GM19324 (cell line): Measurements from ENCODE around the gene BRINP1.

Experiments used
- ATAC-seq: cut with Tn5 transposase; IDR thresholded peaks from one replicate; pipeline ENCODE4 v1.9.1; 2021; ENCODE audit warnings: mild to moderate bottlenecking, moderate library complexity; ENCODE audit not compliant: unreplicated experiment, low FRiP score

BRINP1 gene, protein sequence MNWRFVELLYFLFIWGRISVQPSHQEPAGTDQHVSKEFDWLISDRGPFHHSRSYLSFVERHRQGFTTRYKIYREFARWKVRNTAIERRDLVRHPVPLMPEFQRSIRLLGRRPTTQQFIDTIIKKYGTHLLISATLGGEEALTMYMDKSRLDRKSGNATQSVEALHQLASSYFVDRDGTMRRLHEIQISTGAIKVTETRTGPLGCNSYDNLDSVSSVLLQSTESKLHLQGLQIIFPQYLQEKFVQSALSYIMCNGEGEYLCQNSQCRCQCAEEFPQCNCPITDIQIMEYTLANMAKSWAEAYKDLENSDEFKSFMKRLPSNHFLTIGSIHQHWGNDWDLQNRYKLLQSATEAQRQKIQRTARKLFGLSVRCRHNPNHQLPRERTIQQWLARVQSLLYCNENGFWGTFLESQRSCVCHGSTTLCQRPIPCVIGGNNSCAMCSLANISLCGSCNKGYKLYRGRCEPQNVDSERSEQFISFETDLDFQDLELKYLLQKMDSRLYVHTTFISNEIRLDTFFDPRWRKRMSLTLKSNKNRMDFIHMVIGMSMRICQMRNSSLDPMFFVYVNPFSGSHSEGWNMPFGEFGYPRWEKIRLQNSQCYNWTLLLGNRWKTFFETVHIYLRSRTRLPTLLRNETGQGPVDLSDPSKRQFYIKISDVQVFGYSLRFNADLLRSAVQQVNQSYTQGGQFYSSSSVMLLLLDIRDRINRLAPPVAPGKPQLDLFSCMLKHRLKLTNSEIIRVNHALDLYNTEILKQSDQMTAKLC

DNA sequence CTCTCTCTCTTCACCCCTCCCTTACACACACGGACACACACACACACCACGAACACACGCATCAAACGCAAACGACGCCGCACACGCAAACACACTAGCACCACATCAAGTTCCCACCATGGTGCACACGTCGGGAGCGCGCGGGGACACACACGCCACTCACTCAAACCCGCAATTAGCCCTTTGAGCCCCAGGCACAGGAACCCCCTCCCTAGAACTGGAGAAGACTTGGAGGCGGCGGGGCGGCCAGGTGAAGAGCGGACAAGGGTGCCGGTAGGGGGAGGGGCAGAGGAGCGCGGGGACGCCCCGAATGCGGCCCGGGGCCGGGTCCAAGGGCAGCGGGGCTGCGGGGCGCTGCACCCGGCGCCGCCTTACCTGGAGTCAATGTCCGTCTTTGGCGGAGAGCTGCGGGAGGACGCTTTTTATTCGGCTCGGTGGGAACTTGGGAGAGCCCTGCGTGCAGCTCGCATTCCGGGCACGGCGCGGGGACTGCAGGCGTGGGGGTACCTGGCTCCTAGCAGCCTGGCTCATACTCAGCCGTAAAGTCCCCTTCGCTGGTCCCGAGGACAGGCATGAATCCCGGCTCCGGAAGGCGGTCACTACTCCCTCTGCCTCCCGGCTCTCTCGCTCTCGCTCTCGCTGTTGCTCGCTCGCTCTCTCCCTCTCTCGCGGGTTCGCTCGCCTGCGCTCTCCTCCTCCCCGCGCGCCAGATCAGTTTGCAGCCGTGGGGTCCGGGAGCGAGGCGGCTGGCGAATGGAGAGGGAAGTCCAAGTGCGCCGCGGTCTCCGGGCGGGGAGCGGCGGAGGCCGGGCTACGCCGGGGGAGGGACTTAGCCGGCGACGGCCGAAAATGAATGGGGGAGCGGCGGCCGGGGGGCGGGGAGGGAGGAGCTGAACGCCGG lies at the start of gene BRINP1:
Gene BRINP1 (minus strand): TSS at position 755 of the 901 bp plus-strand sequence. CDS start 56,080 bp downstream, outside the sequence.
- no peak for ATAC-seq

DNA sequence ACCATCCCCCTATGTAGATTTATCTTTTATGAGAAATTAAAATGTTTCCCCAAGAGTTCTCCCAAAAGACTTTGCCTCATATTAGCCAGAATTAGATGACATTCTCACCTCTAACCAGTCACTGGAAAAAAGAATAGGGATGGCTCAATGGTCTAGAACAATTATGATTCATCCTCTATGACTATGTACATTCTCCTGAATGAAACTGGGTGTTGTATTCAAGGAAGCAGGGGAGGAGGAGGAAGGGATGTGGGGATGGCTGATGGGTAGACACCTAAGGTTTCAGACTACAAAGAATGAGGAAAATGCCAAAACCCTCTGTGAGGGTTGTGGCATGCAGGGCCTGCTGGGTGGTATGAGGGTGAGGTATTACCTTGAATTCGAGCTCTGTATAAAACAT lies 49.5 kb upstream of the BRINP1 start:
- ATAC-seq, result no peak

DNA sequence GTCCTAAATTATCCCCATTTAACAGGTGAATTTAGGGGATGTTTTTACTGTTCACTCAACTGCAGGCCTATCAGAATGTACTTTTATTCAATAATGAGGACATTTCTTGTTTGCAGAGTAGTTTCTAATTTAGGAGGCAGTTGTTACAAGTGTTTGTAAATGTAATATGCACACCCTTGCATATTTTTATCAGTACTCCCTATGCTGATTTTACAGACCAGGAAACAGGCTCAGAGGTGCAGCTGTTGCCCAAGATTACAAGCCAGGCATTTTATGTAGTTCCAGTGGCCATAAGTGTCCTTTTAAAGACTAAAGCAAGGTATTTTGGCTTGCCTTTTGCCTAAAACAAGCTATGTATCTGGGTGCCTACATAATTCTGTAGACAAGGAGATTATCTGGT lies 47.6 kb upstream of the BRINP1 start:
- ATAC-seq, result no peak

DNA sequence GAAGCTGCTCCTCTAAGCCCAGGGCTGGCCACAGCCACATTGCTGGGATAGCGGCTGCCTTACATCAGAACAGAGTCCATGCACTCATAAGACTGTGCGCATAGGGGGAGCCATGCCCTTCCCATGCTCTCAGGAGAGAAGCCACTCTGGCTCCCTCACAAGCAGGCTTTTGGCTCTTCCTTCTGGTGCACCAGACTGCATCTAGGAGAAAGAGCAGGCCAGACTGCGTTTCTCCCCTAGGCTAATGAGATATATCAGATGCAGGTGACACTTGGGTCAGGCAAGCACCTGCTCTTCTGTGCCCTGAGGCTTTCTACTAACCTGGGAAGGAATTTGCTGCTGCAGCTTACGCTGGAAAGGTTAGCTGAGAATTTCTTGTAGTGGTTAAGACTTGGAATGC lies 43.2 kb upstream of the BRINP1 start:
- no peak for ATAC-seq

DNA sequence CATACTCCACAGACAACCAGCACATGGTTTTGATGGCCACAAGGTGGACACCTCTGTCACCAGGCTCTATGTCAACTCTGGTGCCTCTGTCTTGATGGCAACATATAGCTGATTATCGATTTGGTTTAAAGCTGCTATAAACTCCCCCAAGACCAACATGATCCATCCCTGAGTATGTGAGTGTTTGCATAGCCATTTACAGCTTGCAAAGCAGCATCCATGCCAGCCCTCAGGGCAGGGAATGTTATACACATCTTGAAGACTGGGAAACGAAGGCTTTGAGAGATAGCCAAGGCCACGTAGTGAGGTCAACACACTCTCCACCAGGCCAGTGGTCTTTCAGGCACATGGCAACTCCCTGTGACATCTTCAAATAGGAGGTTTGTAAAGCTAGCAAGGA lies 40.3 kb upstream of the BRINP1 start:
- no peak for ATAC-seq

DNA sequence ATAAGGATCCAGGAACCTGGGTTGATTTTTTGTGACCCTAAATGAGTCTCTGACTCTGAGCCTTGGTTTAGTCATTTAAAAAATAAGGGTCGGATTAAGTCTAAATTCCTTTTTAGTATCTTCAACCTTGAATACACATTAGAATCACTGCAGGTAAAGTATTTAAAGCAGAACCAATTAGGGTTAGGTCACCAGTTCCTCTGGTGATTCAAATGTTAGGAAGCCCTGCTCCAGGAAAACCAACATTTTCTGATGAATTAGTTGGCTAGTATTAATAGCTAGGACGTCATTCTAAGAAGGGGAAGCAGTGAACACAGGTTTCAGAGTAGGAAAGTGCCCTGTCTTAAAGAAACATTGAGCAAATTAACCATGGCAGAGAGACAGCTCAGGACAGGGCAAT lies 31.4 kb upstream of the BRINP1 start:
- ATAC-seq, result no peak

DNA sequence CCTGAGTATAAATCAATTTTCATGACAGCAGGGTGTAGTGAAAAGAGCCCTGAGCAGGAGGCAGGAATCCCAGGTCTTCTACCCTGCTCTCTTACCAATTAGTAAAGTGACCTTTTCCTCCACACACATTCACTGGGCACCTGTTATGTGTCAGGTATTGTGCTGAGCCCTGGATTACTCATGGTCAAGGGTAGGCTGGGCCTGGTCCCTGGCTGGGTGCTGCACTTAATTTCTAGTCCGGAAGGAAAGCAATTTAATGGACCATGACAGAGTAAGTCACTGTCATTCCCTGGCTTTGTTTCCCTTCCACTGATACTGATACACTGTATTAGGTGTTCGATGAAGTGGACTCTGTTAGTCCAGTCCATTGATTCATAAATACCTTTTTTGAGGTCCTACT lies 29.1 kb upstream of the BRINP1 start:
- no peak for ATAC-seq

DNA sequence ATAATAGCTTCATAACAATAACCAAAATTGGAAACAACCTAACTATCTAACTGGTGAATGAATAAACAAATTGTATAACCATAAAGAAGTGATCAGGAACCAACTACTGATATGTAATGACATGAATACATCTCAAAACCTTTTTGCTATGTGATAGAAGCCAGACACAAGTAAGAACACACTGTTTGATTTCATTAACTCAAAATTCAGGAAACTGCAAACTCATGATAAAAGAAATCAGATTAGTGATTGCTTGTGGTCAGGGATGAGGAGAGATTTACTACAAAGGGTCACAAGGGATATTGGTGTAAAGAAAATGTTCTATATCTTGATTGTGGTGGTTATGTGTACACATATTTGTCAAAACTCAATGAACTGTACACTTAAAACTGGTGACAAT lies 22.6 kb upstream of the BRINP1 start:
- ATAC-seq, result no peak

DNA sequence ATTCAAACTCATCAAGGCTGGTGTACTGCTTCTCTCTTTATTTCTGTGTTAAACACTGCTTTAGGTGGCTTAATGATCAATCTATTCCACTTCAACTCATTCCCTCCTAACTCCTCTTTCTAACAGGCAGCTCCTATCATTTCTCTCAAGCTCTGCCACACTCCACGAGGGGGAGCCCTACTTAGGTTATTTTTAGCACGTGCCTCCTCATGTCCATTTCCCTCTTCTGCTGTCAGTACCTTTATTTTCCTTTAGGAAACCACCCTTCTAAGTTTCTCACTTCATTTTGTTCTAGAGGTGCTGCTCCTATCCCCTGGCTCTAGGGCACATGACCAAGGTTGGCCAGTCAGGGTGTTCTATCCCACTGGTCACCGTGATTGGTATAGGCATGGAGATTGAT lies 6.7 kb upstream of the BRINP1 start:
- ATAC-seq, result no peak

DNA sequence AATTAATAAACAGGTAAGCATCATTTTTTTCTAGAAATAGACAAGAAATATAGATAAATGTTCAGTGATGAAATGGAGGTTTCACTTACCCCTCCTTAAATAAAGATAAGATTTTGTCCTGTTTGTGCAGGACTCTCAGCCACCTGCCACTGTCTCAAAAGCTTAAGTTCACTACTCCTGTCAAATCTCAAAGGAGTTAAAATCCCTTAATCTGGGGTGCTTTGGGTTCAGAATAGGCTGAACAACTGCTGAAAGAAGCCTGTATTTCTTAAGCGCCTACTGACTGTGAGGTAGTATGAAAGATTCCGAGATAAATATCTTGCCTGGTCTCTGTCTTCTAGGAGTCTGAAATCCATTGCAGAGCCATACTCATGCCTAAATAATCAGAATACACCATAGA lies 3.7 kb upstream of the BRINP1 start:
- ATAC-seq, result no peak

DNA sequence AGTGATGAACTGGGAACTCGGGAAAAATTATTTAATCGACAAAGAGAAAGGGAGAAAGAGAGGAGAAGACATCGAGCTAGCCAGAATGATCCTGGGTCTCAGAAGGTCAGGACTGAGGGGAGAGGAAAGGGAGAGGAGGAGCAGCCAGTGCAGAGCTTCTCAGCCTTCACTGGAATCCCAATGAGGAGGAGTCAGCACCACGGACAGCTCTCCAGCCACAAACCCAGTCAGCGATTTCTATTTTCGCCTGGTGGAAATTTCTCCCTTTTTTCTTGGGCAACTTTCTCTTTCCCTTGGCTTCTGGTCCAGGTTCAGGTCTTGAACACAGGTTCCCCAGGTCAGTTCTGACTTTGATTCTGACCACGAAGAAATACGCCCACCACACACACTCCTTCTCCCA lies 1.6 kb upstream of the BRINP1 start:
- no peak for ATAC-seq

DNA sequence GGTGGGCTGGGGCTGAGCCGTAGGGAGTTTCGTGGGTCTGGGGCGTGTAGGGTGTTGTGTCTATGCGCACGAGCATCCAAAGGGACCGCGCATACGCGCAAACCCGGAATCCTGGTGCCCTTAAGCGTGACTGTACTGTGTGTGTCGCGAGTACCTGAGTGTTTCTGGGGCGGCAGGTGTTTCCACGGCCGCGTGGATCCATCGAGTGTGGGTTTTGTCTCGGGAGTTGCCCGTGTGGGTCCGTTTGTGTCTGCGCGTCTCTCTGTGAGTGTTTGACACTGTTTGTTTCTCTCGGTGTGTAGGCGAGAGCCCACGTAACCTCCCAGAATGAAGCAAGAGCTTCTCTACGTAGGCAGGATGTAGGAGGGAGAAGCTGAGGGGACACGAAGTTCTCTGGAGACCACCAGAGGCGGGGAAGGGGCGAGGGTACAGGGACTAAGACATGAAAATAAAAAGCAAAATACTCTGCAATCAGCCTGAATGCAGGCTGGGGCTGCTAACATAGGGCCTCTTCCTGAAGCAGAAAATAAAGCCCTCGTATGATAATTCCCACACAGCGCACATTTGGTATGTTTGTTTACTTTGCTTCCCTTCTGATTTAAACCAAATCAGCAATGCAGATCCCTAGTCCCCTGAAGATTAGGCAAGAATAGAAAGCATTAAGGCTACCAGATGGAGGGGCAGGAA lies 588 bp upstream of the BRINP1 start:
- ATAC-seq, result no peak

DNA sequence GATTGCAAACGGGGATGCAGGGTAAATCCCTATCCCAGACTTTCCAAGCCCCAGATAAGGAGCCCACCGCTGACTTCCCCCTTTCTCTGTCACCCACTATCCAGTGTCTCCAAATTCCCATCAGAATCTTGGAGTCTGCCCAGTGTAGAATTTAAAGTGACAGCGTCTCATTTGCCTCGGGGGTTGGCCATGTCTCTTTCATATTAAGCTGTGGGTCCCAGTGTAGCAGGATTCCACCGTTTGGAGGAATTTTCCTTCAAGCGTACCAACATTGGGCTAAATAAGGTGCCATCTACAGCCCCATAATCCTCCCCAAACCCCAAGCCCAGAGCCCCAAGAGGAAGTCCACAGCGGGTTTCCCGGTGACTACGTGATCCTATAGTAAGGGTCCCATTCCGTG lies 1.1 kb downstream of the BRINP1 start:
- ATAC-seq, result no peak

DNA sequence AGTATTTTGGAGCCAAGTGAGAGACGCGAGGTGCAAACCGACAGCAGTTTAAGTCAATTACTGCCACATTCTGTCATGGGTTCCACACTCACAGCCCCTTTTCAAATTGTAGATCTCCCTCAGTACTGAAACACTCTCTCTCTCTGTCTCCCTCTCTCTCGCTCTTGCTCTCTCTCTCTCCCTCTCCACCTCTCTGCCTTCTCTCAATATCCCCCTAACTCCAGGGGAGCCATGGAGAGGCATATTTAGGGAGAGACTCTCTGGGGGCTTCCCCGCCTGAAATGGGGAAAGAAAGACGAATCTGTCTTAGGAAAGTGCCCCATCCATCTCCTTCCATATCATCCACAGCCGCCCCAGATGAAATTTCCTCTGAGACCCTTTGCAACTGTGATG lies 1.6 kb downstream of the BRINP1 start:
- ATAC-seq, result no peak

DNA sequence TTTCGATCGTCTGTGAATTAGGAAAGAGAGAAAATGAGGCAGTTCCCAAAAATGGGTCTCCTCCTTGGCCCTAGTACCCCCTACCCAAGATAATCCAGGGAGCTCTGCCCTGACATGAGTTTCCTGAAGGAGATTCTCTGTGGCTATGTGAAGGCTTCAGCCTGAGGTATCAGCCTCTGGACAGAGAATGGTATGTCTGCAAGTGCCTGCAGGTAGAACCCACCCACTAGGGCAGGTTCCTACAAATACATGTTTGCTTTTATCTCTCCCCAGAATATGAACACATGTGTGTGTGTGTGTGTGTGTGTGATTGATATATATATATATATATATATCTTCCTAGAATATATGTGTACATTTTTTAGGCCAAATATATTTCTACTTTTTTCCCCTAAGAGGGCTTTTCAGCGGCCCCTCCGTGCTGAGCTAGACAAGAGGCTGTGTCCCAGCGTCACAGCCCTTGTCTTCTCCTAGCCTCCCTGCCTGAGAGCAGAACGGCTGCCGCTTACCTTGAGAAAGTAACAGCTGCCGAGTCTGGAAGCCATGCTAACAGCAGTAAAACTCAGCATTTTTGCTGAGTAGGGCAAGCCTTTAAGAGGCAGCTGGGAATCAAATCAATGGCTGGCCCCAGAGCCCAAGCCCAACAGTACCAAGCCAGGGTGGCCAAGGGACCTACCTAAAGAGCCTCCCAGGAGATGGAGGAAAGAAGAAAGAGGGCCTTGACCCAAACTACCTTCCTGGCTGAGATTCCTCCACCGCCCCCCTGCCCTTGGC lies 2.1 kb downstream of the BRINP1 start:
- ATAC-seq, result no peak

DNA sequence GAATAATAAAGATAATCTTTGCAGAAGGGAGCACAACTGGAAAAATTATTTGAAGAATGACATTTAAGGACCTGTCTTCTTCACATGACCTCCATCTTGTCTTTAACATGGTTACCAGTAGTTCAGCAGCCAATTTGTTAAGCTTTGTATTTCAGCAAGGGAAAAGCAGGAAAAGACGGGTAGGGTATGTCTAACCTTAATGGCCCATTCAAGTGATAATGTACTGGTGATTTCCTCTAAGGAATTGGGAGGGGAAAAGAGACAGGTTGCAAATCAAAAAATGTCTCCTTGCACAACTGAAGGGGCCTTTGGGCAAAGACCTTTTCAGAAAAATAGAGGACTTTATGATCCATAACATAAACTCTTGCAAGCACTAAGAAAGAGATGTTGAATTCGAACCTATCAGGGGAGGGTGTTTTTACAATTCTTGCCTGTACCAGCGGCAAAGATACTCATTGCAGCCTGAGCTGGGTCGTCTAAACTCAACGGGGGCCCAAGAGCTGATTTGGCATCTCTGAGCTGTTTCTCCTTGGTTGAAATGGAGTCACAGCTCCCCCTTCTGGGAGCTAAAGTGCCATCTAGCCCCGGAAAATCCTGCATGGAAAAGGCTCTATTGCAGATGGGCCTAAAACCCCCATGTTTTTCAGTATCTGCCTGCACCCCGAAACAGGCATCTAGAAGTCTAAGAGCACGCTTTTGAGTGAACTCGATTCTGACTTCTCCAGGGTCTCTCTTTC lies 3.8 kb downstream of the BRINP1 start:
- ATAC-seq, result no peak

DNA sequence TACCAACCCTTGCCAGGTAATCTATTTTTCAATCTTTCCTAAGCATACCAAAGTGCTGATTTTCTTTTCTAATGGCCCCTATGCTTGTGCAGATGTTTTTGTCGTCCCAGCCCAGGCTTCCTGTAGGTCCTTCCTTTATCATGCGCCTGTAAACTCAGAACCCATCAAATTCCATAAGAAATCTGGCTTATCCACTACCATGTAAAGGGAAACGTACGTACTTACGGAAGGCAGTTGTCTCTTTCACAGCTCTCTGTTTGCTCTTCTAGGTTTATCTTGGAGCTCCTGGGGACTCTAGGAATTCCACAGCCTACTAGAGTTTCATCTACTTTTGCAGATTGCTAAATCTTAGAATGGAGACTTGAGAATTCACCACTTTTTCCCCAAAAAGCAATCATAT lies 9.0 kb downstream of the BRINP1 start:
- no peak for ATAC-seq

DNA sequence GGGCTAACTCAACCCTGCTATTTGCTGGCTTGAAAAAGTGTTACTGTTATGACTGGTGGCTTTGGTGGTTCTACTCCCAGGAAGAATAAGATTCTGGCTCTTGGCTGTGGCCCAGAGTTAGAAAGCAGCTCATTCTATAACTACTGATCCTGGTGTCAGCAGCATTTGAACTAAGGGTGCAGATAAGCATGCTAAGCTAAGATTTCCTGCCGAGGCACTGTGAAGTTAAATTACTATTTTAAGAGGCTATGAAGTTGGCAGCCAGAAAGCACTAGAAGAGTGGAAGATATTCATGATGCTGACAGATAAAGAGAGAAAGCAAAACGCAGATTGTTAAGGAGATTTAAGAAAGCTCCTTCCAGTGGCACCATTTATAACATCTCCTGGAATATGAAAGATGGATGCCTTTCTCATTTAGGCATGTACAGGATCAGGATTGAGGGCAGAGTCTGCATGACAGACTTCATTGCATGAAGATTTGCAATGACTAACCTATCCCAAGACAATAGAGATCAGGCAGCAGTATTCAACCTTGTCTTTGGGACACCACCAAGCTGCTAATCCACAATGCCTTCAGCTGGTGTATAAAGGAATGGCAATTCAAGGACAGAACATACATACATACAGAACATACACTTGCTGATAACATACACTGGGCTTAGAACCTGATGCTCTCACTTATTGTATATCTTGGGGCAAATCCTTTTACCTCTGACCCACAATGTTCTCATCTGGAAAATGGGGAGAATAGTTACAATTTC lies 11.7 kb downstream of the BRINP1 start:
- no peak for ATAC-seq
